Activated naive CD4-positive, alpha-beta T cell treated with anti-CD3 and anti-CD28 coated beads, Interleukin-2, amount 50 U/mL, for 16 hours (primary cell): ENCODE data around the gene ARHGEF12.

Experiments used
- DNase-seq: peaks from one replicate; pipeline ENCODE4 v3.0.0-alpha.2; 2020

ARHGEF12 gene

GRCh38 chr11:120343429-120343828 lies 7.2 kb downstream of the ARHGEF12 start:
- no peak for DNase-seq

GRCh38 chr11:120344302-120345004 lies 8.2 kb downstream of the ARHGEF12 start:
- no peak for DNase-seq

- no peak for DNase-seq
These were observed 10.0 kb downstream of the ARHGEF12 start for GRCh38 chr11:120346233-120346632.

DNA sequence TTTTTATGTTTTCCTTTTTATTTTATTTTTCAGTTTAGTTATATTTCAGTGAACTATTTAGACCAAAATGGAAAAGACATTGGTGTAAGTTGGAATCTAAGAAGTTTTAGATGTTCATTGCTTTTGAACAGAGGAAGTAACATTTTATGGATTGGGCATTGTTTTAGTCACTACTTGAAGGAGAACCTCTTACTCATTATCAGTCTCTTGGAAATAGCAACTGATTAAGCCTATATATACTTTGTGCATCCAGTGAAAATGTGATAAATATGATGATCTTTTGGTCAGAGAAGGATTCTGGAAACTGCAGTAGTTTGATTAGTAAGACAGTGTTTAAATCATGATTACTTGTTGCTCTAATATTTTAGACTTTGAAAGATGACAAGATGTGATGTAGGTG lies 14.4 kb downstream of the ARHGEF12 start:
- no peak for DNase-seq

DNA sequence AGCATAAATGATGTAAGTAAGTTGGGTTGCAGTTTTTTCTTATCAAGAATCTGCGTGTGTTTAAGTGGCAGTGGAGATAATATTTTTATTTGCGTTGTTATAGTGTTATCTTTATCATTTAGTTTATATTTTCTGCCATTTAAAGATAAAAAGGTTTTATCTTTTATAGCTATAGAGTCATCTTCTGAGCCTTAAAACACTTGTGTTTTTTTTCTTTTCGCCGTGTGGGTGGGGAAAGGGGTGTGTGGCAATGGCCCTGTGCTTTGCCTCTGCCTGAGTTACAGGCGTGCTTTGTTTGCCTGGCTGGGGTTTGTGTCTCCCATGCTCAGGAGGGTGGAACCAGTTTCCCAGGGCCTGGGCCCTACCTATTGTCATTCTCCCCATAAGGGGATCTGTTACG lies 16.2 kb downstream of the ARHGEF12 start:
- no peak for DNase-seq

GRCh38 chr11:120354068-120354467 lies 17.9 kb downstream of the ARHGEF12 start:
- no peak for DNase-seq

DNA sequence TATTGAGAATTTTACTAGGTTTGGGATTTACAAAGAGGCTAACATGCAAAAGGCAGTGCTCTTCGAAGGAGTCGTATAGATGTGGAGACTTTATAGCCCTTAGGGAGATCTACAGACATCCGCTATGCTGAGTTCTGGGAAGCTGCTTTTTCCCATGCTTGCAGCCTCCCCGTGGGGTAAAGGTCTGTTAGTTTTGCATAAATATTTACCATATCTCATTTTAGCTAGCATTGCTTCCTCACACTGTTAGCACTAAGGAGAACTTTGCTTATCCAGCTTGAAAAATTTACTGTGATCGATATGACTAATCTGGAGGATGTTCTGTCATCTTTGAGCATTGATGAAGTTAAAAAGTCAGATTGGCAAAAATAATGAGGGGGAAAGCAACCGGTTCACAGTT lies 18.6 kb downstream of the ARHGEF12 start:
- no peak for DNase-seq

DNA sequence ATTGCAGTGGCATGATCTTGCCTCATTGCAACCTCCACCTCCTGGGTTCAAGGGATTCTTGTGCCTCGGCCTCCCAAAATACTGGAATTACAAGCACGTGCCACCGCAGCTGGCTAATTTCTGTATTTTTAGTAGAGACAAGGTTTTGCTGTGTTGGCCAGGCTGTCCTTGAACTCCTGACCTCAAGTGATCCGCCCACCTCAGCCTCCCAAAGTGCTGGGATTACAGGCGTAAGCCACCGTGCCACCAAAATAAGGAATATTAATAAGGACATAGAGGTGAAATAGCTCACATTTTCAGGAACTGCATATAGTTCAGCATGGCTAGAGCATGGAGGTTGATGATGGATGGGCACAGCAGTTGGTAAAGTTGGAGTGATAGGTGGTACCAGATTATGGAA lies 21.4 kb downstream of the ARHGEF12 start:
- DNase-seq = no peak

DNA sequence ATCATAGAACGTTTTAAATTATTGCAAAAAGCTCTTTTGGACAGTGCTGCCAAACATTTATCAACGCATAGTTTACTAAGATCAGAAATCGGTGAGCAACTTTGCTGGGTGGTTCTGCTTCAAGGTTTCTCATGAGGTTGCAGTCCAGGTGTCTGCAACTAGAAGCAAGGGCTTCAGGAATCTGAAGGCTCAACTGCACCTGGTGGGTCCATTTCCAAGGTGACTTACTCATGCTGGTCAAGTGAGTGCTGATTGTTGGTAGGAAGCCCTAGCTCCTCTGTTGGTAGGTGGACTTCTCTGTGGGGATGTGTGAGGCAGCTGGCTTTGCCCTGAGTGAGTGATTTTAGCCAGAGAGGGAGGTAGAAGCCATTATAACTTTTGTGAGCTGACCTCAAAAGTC lies 22.5 kb downstream of the ARHGEF12 start:
- no peak for DNase-seq

- DNase-seq = no peak
These were observed 27.2 kb downstream of the ARHGEF12 start for GRCh38 chr11:120363436-120363835.

DNA sequence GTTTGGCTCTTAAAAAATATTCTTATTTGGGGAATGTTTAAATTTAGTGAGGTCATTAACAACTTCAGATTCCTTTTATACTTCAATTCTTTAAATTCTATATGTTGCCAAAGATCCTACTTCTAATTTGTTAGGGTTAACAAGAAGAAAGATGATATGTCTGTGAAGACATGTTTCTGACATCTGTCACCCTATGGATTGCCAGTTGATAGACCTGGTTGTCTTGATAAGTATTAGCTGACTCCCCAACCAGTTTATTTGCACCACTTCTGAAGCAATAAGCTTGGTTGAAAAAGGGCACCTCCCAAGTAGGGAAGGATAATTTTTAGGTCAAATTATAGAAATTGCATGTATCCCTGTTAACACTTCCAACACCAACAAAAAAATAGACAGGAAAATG lies 29.3 kb downstream of the ARHGEF12 start:
- DNase-seq = no peak

GRCh38 chr11:120372296-120372695 lies 36.1 kb downstream of the ARHGEF12 start:
- DNase-seq = no peak

- no peak for DNase-seq
These were observed 38.9 kb downstream of the ARHGEF12 start for GRCh38 chr11:120375076-120375475.

DNA sequence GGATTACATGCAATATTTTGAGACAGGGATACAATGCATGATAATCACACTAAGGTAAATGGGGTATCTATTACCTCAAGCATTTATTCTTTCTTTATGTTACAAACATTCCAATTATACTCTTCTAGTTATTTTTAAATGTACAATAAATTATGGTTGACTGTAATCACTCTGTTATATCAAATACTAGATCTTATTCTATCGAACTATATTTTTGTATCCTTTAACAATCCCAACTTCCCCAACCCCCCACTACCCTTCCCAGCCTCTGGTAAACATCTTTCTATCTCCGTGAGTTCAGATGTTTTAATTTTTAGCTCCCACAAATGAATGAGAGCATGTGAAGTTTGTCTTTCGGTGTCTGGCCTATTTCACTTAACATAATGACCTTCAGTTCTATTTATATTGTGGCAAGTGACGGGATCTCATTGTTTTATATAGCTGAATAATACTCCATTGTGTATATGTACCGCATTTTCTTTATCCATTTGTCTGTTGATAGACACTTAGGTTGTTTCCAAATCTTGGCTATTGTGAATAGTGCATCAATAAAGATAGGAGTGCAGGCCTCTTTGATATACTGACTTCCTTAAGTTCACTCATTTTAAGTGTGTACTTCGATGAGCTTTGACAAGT lies 40.5 kb downstream of the ARHGEF12 start:
- no peak for DNase-seq

DNA sequence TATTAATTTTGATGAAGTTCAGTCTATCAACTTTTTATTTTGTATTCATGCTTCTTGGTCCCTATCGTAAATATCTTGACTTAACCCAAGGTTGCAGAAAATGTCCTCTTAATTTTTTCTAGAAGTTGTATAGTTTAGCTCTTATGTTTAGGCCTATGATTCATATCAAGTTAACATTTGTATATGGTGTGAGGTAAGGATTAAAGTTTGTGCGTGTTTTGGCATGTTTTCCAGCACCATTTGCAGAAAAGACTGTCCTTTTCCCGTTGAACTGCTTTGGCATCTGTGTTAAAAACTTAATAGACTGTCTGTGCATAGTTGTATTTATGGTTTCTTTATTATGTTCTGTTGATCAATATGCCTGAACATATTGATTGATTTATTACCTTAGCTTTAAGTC lies 42.3 kb downstream of the ARHGEF12 start:
- DNase-seq = no peak

GRCh38 chr11:120381401-120381800 lies 45.2 kb downstream of the ARHGEF12 start:
- no peak for DNase-seq

DNA sequence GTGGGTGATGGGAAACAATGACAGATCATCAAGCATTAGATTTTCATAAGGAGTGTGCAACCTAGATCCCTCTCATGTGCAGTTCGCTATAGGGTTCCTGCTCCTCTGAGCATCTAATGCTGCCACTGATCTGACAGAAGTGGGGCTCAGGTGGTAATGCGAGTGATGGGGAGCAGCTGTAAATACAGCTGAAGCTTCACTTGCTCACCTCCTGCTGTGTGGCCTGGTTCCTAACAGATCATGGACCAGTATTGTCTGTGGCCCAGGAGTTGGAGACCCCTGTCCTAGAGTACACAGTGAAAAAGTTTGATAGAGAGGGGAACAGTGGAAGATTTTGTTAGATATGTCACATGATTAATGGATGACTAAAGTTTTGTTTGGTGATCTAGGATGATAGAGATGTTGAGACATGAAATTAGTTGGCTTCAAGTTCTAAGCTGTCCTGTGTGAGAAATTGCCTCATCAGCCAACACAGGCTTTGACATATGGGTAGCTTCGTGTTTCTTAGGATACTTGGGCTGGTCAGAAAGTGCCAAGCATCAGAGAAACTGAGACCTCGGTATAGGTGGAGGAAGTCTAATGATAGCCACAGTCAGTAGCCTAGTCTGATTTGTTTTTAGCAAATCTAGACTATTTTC lies 47.4 kb downstream of the ARHGEF12 start:
- DNase-seq = no peak

GRCh38 chr11:120384476-120384875 lies 48.3 kb downstream of the ARHGEF12 start:
- no peak for DNase-seq

- no peak for DNase-seq
These were observed 48.9 kb downstream of the ARHGEF12 start for GRCh38 chr11:120385110-120385509.

GRCh38 chr11:120385655-120386054 lies 49.4 kb downstream of the ARHGEF12 start:
- no peak for DNase-seq

DNA sequence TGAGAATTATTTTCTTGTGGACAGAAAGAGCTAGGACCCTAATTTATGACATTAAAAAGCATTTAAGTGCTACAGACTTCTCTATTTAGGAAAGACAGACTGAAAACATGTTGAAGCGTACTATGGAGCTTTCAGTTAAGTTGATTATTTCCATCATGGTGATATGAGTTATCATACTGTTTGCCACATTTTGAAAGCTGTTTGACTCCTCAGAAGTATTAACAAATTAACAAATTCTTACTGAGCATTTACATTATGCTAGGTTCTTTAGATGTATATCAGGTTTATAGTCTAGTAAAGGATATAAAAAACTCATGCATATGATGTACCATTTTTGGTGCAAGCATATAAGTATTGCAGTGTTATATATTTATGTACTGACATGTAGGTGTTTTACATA lies 50.1 kb downstream of the ARHGEF12 start:
- no peak for DNase-seq

DNA sequence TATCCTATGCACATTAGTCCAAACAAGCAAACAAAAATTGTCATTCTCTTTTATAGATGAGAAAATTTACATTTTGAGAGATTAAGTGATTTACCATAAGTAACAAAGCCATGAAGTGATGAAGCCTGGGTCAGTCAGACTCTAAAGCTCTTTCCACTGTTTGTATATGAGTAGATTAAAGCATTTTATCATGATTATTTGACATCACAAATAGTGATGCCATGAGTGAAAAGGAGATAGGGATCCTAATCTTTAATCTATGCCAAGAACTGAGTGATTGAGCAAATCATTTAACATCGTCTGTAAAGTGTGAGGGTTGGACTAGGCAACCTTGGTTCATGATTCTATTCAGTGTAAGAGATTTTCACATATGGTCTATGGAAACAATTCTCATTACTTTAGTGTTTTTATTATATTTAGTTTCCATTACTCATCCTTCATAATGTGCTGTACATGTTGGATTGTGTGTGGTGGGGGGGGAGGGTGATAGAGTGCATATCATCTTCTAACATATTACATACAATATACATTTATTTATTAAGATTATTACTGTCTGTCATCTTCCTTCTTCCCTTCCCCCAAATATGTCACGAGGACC lies 50.7 kb downstream of the ARHGEF12 start:
- DNase-seq = no peak

DNA sequence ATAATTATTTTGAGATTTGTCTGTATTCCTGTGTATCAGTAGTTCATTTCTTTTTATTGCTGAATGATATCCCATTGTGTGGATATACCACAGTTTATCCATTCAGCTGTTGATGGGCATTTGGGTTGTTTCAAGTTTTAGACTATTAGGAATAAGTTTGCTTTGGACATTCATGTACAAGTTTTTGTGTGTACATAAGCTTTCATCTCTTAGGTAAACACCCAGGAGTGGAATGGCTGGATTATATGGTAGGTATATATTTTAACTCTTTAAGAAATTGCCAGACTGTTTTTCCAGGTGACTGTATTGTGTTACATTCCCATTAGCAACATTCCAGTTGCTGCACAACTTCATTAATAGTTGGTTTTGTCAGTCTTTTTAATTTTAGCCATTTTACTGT lies 52.0 kb downstream of the ARHGEF12 start:
- no peak for DNase-seq
